Naive thymus-derived CD4-positive, alpha-beta T cell (primary cell): ENCODE data around the gene WDR70. TPM values are rescaled to one million over a fixed set of nuclear protein-coding genes. Genes with fewer than 3 reads are reported as not detected.

Experiments
- ATAC-seq: fragments of 150-1000 bp; cut with Tn5 transposase; 2 replicates; pipeline ENCODE4 v1.10.0; 2021; ENCODE audit warnings: mild to moderate bottlenecking, moderate library complexity
- CTCF ChIA-PET: fragments of 350-600 bp; sonication (Branson Sonifier 250); formaldehyde crosslinking; loops from one replicate; lab custom pipeline; 2021; ENCODE audit warnings: antibody characterized with exemption; lab: Charles Lee
- POLR2A ChIA-PET: fragments of 350-600 bp; sonication (Branson Sonifier 250); formaldehyde crosslinking; loops from one replicate; lab custom pipeline; 2021; ENCODE audit warnings: antibody characterized with exemption, inconsistent platforms; lab: Charles Lee
- DNase-seq, 9 donors: peaks; one replicate each; pipeline versions ENCODE4 v3.0.0 to v3.0.0-alpha.2; 2020 to 2022; ENCODE audit warnings: mixed read lengths in 1 of 9
- H3K27ac ChIP-seq: one replicate; pipeline ENCODE4 v1.7.0; 2013; ENCODE audit warnings: mild to moderate bottlenecking, low read depth, low read length, moderate library complexity
- H3K27me3 ChIP-seq, 2 donors: one replicate each; pipeline ENCODE4 v1.7.0; 2013; ENCODE audit warnings: low read length in 2 of 2, mild to moderate bottlenecking in 2 of 2, moderate library complexity in 2 of 2; ENCODE audit not compliant: control insufficient read depth in 2 of 2, insufficient read depth in 2 of 2
- H3K36me3 ChIP-seq, 3 experiments: 1 replicate in 2 of 3; 2 replicates in 1 of 3; pipeline ENCODE4 v1.7.0; 2013; ENCODE audit warnings: low read length in 3 of 3, mild to moderate bottlenecking in 3 of 3, moderate library complexity in 1 of 3; ENCODE audit not compliant: insufficient read depth in 3 of 3, control insufficient read depth in 2 of 3
- H3K4me1 ChIP-seq, 2 donors: one replicate each; pipeline ENCODE4 v1.7.0; 2013; ENCODE audit warnings: low read length in 2 of 2, mild to moderate bottlenecking in 2 of 2, moderate library complexity in 1 of 2; ENCODE audit not compliant: control insufficient read depth in 2 of 2, insufficient read depth in 2 of 2
- H3K4me3 ChIP-seq: 2 replicates; pipeline ENCODE4 v1.7.0; 2013; ENCODE audit warnings: mild to moderate bottlenecking, low read length
- H3K9me3 ChIP-seq, 3 experiments: 1 replicate in 2 of 3; 2 replicates in 1 of 3; pipeline ENCODE4 v1.7.0; 2013; ENCODE audit warnings: low read length in 3 of 3; ENCODE audit not compliant: control insufficient read depth in 2 of 3
- H3K27ac Mint-ChIP-seq, 9 donors: one replicate each; pipeline ENCODE4 v1.8.0; 2020 to 2022; ENCODE audit warnings: mixed read lengths in 9 of 9, mild to moderate bottlenecking in 8 of 9, moderate library complexity in 5 of 9, inconsistent platforms in 2 of 9
- H3K27me3 Mint-ChIP-seq, 5 donors: one replicate each; pipeline ENCODE4 v1.8.0; 2021 to 2022; ENCODE audit warnings: mixed read lengths in 5 of 5, mild to moderate bottlenecking in 1 of 5
- H3K36me3 Mint-ChIP-seq, 5 donors: one replicate each; pipeline ENCODE4 v1.8.0; 2020 to 2022; ENCODE audit warnings: mixed read lengths in 5 of 5, mild to moderate bottlenecking in 3 of 5, inconsistent platforms in 1 of 5
- H3K4me1 Mint-ChIP-seq, 7 donors: one replicate each; pipeline ENCODE4 v1.8.0; 2020 to 2022; ENCODE audit warnings: mixed read lengths in 7 of 7, mild to moderate bottlenecking in 3 of 7, inconsistent platforms in 1 of 7
- H3K4me3 Mint-ChIP-seq, 10 donors: one replicate each; pipeline ENCODE4 v1.8.0; 2020 to 2022; ENCODE audit warnings: mild to moderate bottlenecking in 10 of 10, mixed read lengths in 10 of 10, moderate library complexity in 6 of 10, inconsistent platforms in 2 of 10
- H3K9me3 Mint-ChIP-seq, 11 donors: one replicate each; pipeline ENCODE4 v1.8.0; 2020 to 2022; ENCODE audit warnings: mixed read lengths in 11 of 11, mild to moderate bottlenecking in 4 of 11, inconsistent platforms in 1 of 11, moderate library complexity in 1 of 11
- intact Hi-C, 2 donors: fragments of 100-400 bp; cut with micrococcal nuclease; formaldehyde crosslinking; loops; one replicate each; pipeline ENCODE4 v1.15.1; 2023
- polyA plus RNA-seq, 2 donors: library from polyadenylated mRNA; unstranded; fragments of 300-500 nt; fragmentation: Illumina TruSeq; gene quantifications; one replicate each; pipeline ENCODE4 v1.2.3, GENCODE V29; 2021
- total RNA-seq, 6 experiments: library from RNA in 5 of 6; stranded (reverse) in 5 of 6; gene quantifications; 1 replicate in 5 of 6; 2 replicates in 1 of 6; pipeline ENCODE4 v1.2.3 and lab custom pipeline; 2021 to 2026

Gene WDR70
- total and polyA plus RNA-seq, 7 experiments from 2014 or later: 17.7 to 41.4 (median 38.8) TPM

DNA sequence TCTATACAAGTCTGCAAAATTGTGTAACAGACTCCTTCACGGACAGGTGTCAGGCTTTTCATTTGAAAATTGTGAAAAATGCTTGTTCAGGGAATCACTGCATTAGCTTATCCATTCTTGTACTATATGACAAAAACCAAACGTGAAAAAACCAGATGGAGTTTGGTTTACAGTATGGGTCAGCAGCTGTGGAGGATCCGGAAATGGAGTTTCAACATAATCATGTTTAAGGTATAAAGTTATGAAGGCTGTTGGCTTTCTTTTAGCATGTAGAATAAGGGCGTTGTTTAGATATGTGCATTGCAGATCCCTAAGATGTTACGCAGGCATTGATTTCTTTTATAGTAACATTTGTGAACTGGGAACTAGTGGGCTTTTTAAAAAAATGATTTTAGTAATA lies 336.9 kb downstream of the WDR70 start:
- ATAC-seq: no peak
- H3K4me1 Mint-ChIP-seq: peaks cover 0 to 7% (median 0%) of the 10 kb centered on the region in 7 donors
- H3K27ac ChIP-seq: no peak overlapping the region
- H3K36me3 Mint-ChIP-seq: peaks cover 0 to 50% (median 38%) of the 10 kb centered on the region in 5 donors
- POLR2A ChIA-PET: no interaction called here
- CTCF ChIA-PET: no interaction called here
- intact Hi-C loops: no loop called here
- no peak overlapping the region for H3K27ac Mint-ChIP-seq
- no peaks in the 10 kb centered on the region for H3K27me3 ChIP-seq
- peaks cover 0 to 10% (median 0%) of the 10 kb centered on the region in 3 experiments for H3K36me3 ChIP-seq
- peaks cover 0 to under 1% of the 10 kb centered on the region in 2 donors for H3K4me1 ChIP-seq
- no peak overlapping the region for H3K4me3 ChIP-seq
- no peaks in the 10 kb centered on the region for H3K9me3 ChIP-seq
- H3K9me3 Mint-ChIP-seq: peaks cover 0 to 2% (median 0%) of the 10 kb centered on the region in 11 donors
- no peak for DNase-seq
- H3K4me3 Mint-ChIP-seq: no peak overlapping the region
- H3K27me3 Mint-ChIP-seq: no peaks in the 10 kb centered on the region

DNA sequence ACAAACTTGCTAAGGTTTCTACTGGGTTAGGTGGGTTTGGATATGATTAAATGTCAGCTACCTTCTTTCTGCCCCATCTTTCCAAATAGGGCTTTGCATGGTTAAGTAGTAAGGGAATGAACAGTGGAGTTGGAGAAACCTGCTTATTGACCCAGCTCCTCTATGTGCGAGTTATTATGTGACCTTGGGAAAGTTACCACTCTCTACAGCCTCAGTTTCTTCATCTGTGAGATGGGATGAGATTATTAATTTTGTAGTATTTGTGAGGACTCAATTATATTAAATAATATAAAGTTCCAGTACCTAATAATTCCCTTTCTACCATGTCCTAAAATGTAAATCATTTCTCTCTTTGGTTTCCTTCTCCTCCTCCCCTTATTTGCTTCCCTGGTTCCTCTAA lies 337.3 kb downstream of the WDR70 start:
- intact Hi-C loops: no loop called here
- no peak for ATAC-seq
- Histone ChIP-seq H3K36me3 (peaks cover 0 to 14% (median 0%) of the 10 kb centered on the region in 3 experiments), H3K9me3 (no peaks in the 10 kb centered on the region), H3K27me3 (no peaks in the 10 kb centered on the region), H3K27ac (no peak overlapping the region), H3K4me1 (peaks cover 0 to 4% of the 10 kb centered on the region in 2 donors), H3K4me3 (no peak overlapping the region)
- H3K9me3 Mint-ChIP-seq: peaks cover 0 to 2% (median 0%) of the 10 kb centered on the region in 11 donors
- no peak overlapping the region for H3K27ac Mint-ChIP-seq
- no peak for DNase-seq
- ChIA-PET POLR2A (no interaction called here), CTCF (no interaction called here)
- no peaks in the 10 kb centered on the region for H3K27me3 Mint-ChIP-seq
- H3K4me3 Mint-ChIP-seq: no peak overlapping the region
- peaks cover 0 to 50% (median 38%) of the 10 kb centered on the region in 5 donors for H3K36me3 Mint-ChIP-seq
- H3K4me1 Mint-ChIP-seq: peaks cover 0 to 11% (median 0%) of the 10 kb centered on the region in 7 donors

DNA sequence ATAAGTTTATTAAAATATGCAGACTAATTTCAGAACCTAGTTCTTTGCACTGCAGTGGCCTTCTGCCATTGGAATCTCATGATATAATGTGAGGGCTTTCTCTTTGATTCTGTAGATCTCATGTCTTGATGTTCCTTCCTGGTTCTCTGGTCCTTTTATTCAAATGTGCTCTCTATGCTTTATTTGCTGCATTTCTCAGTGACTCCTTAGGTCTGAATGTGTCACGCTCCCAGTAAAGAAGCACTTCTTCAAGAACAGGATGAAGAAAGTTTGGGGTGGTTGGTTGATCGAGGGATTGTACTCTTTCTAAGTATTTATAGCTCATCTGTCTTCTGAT lies 338.1 kb downstream of the WDR70 start:
- no peak for DNase-seq
- no peaks in the 10 kb centered on the region for H3K27me3 Mint-ChIP-seq
- ChIA-PET CTCF (no interaction called here), POLR2A (no interaction called here)
- intact Hi-C loops: no loop called here
- H3K36me3 ChIP-seq: peaks cover 0 to 17% (median 0%) of the 10 kb centered on the region in 3 experiments
- no peak for ATAC-seq
- H3K4me1 Mint-ChIP-seq: peaks cover 0 to 16% (median 0%) of the 10 kb centered on the region in 7 donors
- H3K4me3 Mint-ChIP-seq: no peak overlapping the region
- no peaks in the 10 kb centered on the region for H3K27me3 ChIP-seq
- H3K4me1 ChIP-seq: peaks cover 0 to 9% of the 10 kb centered on the region in 2 donors
- peaks cover 0 to 2% (median 0%) of the 10 kb centered on the region in 11 donors for H3K9me3 Mint-ChIP-seq
- no peak overlapping the region for H3K27ac ChIP-seq
- H3K9me3 ChIP-seq: no peaks in the 10 kb centered on the region
- no peak overlapping the region for H3K4me3 ChIP-seq
- H3K36me3 Mint-ChIP-seq: peaks cover 0 to 51% (median 39%) of the 10 kb centered on the region in 5 donors
- H3K27ac Mint-ChIP-seq: peak overlapping the region in 1 of 9 donors; percentile 22

DNA sequence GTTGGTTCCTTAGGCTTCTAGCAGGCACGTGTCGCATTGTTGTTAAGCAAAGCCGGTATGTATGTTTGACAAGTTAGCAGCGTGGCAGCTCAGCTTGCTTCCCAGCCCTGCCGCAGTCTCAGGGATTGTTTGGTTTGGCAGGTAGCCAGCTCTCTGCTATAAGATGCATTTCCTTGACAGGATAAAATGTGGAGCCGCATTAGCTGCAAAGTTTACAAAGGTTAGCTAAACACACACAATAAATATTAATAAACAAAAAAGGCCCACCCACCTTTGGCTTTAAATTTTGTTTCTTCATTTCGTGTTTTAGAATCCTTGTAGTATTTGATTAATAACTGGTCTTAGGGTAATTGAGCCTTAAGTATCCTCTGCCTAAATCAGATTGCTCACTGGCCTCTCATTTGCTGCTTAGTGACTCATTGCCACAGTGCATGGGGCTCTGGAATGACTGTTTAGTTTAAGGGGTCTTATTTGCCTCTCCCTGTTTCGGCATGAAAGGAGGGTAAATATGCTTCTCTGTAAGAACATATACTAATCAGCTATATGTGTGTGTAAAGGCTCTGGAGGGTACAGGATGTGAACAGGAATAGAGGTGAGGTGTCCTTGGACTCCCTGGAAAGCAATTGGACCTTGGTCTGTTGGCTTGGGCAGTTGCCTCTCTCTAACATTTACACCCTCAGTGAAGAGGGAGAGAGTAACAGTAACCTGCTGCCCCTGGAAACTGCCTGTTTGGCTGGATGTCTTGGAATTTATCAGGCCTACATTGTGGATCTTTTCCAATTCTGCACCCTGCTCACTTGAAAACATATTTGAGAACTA lies 338.7 kb downstream of the WDR70 start:
- peak overlapping the region in 1 of 9 donors; percentile 22 for H3K27ac Mint-ChIP-seq
- peaks cover 0 to 17% (median 0%) of the 10 kb centered on the region in 3 experiments for H3K36me3 ChIP-seq
- H3K36me3 Mint-ChIP-seq: peaks cover 0 to 57% (median 44%) of the 10 kb centered on the region in 5 donors
- H3K27ac ChIP-seq: no peak overlapping the region
- ATAC-seq (no peak), DNase-seq (no peak)
- no peak overlapping the region for H3K4me3 Mint-ChIP-seq
- H3K4me3 ChIP-seq: no peak overlapping the region
- CTCF ChIA-PET: no interaction called here
- H3K4me1 ChIP-seq: peaks cover 0 to 9% of the 10 kb centered on the region in 2 donors
- intact Hi-C loops: no loop called here
- H3K9me3 ChIP-seq: no peaks in the 10 kb centered on the region
- no peaks in the 10 kb centered on the region for H3K27me3 ChIP-seq
- POLR2A ChIA-PET: no interaction called here
- peaks cover 0 to 2% (median 0%) of the 10 kb centered on the region in 11 donors for H3K9me3 Mint-ChIP-seq
- H3K4me1 Mint-ChIP-seq: peaks cover 0 to 21% (median 2%) of the 10 kb centered on the region in 7 donors
- no peaks in the 10 kb centered on the region for H3K27me3 Mint-ChIP-seq

DNA sequence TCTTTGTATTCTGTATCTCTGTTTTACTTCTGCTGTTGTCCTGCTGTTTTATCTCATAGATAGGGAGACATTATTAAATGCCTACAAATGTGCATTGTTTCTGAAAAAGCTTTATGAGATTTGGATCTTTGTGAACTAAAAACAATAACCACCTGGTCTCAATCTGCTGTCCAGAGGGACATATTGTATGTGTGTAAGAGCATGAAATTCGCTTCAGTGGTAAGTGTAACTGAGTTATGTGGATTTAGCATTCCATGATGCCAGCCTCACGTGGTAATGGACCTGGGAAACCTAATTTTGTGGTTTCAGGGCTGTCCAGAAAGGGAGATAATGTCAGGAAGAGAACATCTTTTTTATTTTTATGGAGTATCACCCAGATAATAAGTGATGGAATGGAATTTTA lies 341.4 kb downstream of the WDR70 start:
- intact Hi-C loops: loop anchor here in 1 of 2 donors (5.0 kb wide), 2 partner anchors 608 to 843 kb away; partner anchors contain the start of gene NIPBL
- Mint-ChIP-seq H3K27me3 (no peaks in the 10 kb centered on the region), H3K4me1 (peaks cover 0 to 27% (median 2%) of the 10 kb centered on the region in 7 donors), H3K9me3 (peaks cover 0 to 2% (median 0%) of the 10 kb centered on the region in 11 donors), H3K36me3 (peaks cover under 1 to 65% (median 46%) of the 10 kb centered on the region in 5 donors), H3K4me3 (no peak overlapping the region), H3K27ac (peak overlapping the region in 1 of 9 donors; percentile 6)
- H3K4me3 ChIP-seq: no peak overlapping the region
- ChIA-PET POLR2A (no interaction called here), CTCF (no interaction called here)
- H3K4me1 ChIP-seq: peaks cover 0 to 9% of the 10 kb centered on the region in 2 donors
- ATAC-seq (no peak), DNase-seq (no peak)
- H3K27me3 ChIP-seq: no peaks in the 10 kb centered on the region
- no peak overlapping the region for H3K27ac ChIP-seq
- H3K36me3 ChIP-seq: peaks cover 0 to 23% (median 0%) of the 10 kb centered on the region in 3 experiments
- no peaks in the 10 kb centered on the region for H3K9me3 ChIP-seq

DNA sequence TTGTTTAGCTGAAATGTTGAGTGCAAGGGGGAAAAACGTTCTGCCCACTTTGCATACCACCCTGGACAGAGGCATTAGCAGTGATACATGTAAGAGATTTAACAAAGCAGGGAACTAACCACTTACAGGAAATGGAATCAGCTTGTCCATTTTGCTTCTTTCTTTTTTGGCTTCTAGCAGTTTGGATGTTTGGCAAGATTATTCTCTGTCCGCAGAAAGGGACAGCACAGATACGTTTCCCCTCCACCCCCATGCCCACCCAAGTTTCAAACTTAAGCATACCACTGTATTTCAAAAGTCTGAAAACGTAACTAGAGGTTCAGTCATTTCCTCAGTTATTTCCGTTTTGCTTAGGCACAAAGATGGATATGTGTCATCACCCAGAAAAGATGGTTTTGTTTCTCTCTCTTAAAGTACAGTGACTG lies 342.3 kb downstream of the WDR70 start:
- H3K4me1 Mint-ChIP-seq: peaks cover 0 to 27% (median 2%) of the 10 kb centered on the region in 7 donors
- Histone ChIP-seq H3K27me3 (no peaks in the 10 kb centered on the region), H3K27ac (no peak overlapping the region), H3K36me3 (peaks cover 0 to 27% (median 0%) of the 10 kb centered on the region in 3 experiments), H3K9me3 (no peaks in the 10 kb centered on the region), H3K4me1 (peaks cover 0 to 9% of the 10 kb centered on the region in 2 donors), H3K4me3 (no peak overlapping the region)
- H3K9me3 Mint-ChIP-seq: peaks cover 0 to 2% (median 0%) of the 10 kb centered on the region in 11 donors
- ChIA-PET POLR2A (no interaction called here), CTCF (no interaction called here)
- H3K27ac Mint-ChIP-seq: peak overlapping the region in 2 of 9 donors; percentile 42 to 86
- H3K36me3 Mint-ChIP-seq: peaks cover 6 to 67% (median 46%) of the 10 kb centered on the region in 5 donors
- H3K27me3 Mint-ChIP-seq: no peaks in the 10 kb centered on the region
- peak in 1 of 9 donors; percentile 42 for DNase-seq
- ATAC-seq: peak; percentile 42
- intact Hi-C loops: loop anchor here in 1 of 2 donors (5.0 kb wide), 2 partner anchors 609 to 844 kb away; partner anchors contain the start of gene NIPBL
- peak overlapping the region in 1 of 10 donors; percentile 78 for H3K4me3 Mint-ChIP-seq
